Right renal cortex interstitium (tissue), 3 donors: Measurements from ENCODE around the gene THOP1. TPM values are rescaled to one million over a fixed set of nuclear protein-coding genes. Genes with fewer than 3 reads are reported as not detected.

Experiments used
- DNase-seq, 3 donors: peaks; one replicate each; pipeline ENCODE4 v3.0.0-alpha.2; 2013; ENCODE audit warnings: low read depth in 3 of 3, low spot score in 2 of 3
- polyA plus RNA-seq, 3 donors: library from polyadenylated mRNA; unstranded; fragments of 120-200 nt; gene quantifications; one replicate each; pipeline ENCODE4 v1.2.1, GENCODE V29; 2013; ENCODE audit not compliant: insufficient read length in 3 of 3

THOP1 gene
- polyA plus RNA-seq, 3 donors: 37.8 to 48.9 (median 41.8) TPM

DNA sequence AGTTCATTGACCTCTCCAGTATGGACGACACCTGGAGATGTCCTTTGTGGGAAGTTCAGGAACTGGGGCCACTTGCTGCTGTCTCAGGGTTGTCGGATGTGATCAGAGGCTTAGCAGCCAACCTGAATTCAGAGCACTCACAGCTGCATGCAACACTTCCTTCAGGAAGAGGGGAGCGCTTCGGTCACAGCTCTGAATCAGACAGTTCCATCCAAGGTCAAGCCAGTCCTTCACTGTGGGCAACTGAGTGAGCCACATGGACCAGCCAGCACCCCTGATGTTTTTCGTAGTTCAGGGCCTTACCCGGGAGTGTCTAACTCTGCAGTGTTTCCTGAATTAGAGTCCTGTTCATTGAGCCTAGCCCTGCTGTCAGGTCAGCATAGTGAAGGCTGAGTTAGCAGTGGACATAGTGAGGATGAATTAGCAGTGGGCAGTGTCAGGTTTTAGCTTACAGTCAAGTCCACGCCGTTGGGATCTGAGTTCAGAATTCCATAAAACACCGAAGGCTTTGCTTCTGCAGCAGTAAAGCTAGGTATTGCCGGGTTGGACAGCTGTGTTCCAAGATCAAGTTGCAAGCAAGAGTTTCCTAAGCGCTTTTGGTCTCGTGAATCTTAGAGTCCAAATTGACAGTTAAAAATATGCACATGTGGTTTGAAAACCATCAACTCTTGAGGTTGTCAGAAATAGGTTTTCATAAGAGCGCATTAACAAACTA is 61.0 kb downstream of the THOP1 start:
- no peak for DNase-seq

DNA sequence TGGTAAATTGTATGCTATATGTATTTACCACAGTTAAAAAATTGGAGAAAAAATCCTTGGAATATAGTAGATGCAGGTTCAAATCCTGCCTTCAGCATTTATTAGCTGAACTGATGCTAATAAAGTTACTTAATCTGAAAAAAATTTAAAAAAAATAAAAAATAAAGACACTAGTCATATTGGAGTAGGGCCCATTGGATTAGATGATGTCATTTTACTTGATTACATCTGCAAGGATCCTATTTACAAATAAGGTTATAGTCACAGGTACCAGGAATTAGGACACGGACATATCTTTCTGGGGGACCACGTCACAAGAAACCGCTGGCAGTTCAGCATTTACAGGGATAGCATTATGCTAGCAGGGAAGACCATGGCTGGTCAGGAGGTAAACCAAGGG is 62.2 kb downstream of the THOP1 start:
- no peak for DNase-seq

DNA sequence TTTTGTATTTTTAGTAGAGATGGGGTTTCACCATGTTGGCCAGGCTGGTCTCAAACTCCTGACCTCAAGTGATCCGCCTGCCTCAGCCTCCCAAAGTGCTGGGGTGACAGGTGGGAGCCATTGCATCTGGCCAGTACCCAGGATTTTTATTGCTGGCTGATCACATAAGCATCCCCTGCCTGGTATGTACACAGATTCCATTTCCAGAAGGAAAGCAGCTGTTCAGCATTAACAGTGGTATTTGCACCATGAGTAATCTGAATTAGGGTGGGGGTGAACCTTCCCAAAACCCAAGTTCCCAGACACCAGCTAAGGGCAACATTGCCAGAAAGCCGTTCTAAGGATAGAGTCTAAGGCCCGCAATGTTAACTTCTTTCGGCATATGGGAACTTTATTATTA is 63.3 kb downstream of the THOP1 start:
- DNase-seq: no peak

DNA sequence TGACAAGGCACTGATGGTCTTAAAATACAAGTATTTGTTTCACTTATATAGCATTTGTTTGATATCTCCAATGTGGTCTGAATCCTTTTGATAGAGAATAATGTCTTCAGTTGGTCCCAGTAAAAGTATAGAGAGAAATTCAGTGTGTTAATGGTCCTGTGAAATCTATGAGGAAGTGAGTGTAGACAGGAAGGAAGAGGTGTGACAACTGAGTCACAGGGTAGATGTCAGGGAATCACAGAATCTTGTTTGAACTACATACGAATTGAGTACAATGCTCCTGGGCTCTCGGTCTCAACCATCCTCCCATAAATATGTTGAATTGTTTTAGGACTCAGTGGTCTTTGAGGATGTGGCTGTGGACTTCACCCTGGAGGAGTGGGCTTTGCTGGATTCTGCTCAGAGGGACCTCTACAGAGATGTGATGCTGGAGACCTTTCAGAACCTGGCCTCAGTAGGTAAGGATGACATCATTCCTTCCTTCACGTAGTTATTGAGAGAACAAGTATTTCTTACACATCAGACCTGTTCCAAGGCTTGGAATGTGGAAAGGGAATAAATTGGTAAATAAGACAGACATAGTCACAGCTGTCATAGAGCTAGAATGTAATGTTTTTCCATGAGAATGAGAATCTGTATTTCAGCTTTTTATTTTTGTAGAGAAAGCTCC is 65.1 kb downstream of the THOP1 start:
- no peak for DNase-seq

DNA sequence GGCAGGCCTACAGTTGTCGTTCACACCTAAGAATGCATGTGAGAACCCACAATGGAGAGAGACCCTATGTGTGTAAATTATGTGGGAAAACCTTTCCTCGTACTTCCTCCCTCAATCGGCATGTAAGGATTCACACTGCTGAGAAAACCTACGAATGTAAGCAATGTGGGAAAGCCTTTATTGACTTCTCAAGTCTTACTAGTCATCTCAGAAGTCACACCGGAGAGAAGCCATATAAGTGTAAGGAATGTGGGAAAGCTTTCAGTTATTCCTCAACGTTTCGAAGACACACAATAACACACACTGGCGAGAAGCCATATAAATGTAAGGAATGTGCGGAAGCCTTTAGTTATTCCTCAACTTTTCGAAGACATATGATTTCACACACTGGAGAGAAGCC is 67.3 kb downstream of the THOP1 start:
- DNase-seq: no peak

DNA sequence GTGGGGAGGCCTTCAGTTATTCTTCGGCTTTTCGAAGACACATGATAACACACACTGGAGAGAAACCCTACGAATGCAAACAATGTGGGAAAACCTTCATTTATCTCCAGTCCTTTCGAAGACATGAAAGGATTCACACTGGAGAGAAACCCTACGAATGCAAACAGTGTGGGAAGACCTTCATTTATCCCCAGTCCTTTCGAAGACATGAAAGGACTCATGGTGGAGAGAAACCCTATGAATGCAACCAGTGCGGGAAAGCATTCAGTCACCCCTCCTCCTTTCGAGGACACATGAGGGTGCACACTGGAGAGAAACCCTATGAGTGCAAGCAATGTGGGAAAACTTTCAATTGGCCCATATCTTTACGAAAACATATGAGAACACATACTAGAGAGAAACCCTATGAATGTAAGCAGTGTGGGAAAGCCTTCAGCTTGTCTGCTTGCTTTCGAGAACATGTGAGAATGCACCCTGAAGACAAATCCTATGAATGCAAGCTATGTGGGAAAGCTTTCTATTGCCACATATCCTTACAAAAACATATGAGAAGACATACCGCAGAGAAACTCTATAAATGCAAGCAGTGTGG is 67.8 kb downstream of the THOP1 start:
- DNase-seq: no peak

DNA sequence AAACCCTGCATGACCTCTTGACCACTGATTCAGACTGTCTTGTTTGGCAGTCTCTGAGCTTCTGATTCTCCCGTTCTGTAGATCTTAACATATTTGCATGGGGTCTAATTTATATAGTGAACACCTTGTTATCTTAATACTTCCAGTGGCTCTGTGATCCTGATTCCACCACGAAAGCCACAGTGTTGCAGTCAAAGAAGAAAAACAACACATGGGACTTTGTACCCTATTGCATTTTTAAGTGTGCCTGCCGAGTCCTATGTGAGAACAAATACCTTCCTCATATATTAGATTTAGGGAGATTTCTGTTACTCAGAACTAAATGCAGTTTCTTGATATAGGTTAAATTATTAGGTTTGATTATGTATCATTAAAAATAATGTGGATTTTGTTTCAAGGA is 69.5 kb downstream of the THOP1 start:
- no peak for DNase-seq

DNA sequence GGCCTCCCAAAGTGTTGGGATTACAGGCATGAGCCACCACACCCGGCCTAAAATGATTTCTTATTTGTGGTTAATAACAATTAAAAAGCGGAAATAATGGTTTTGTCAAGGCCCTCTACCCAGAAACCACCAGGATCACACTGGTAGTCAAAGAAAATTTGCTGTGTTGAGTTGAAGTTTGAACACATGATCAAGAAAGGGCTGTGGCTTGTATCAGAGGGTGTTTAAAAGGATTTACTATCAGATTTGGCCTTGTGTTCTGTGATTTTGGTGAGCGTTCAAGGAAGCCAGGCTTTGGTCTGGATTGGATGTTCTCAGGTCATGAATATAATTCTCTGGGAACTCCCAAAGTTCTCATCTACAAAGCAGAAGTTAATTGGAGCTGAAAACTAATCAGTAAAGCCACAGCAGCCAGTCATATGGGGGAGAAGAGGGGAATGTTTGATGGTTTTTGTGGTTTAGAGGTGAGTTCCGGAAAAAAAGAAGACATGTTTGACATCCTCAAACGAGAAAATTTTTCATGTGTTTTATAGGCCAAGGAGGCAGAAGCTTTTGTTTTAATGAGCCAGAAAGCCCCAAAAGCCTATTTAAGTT is 71.3 kb downstream of the THOP1 start:
- DNase-seq: no peak

DNA sequence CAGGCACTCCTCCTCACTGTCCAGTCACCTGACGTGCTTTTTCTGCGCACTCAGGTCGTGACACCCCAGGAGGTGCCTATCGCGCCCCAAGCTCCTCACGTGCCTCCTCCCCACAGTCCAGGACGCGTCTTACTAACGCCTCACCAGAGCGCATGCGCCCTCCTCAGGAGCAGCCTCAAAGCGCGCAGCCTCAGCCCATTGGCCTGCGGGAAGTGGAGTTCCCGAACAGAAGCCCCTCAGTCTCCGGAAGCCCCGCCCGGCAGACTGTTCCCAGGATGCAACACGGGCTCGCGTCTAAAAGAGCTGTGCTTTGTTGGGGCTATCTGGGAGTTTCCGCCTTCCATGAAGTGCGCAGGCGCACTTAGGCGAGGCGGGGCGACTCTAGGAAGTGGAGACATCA is 73.6 kb downstream of the THOP1 start:
- no peak for DNase-seq

DNA sequence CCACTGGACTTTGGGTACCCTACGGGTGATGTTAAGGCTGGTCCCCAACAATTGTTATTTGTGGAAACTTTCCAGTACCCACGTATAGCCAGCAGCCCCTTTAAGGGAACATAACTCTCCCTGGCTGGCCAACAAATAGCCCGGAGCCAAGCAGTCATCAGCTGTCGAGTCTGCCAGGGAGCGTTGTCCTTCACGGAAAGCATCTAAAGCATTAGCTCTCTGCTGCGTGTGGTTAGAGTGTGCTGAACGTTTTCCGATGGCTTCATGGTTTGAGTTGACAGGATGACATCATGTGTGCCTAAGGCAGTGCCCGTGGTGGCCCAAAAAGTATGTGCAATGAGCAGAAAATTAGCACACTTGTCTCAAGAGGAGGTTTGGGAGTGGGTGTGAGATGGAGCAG is 78.5 kb downstream of the THOP1 start:
- DNase-seq: no peak

Other genes starting within 250 kb of the THOP1 start
- 1 to 10 TPM; 4.9 to 5.2 (median 5.0) TPM for gene GNG7, start 82.8 kb upstream of the THOP1 start, polyA plus RNA-seq
- gene DIRAS1, start 64.1 kb upstream of the THOP1 start, polyA plus RNA-seq: 1 to 10 TPM; 2.6 to 3.7 (median 3.4) TPM
- 10 to 100 TPM; 27.5 to 33.6 (median 29.8) TPM for gene SLC39A3, start 45.5 kb upstream of the THOP1 start, polyA plus RNA-seq
- gene SGTA, start 2.2 kb upstream of the THOP1 start, polyA plus RNA-seq: 10 to 100 TPM; 44.7 to 46.9 (median 45.4) TPM
- gene ZNF554, start 34.4 kb downstream of the THOP1 start, polyA plus RNA-seq: 1 to 10 TPM; 9.4 to 9.7 (median 9.6) TPM
- 10 to 100 TPM; 13.8 to 14.4 (median 14.0) TPM for gene ZNF555, start 56.0 kb downstream of the THOP1 start, polyA plus RNA-seq
- gene ZNF556, start 81.8 kb downstream of the THOP1 start, polyA plus RNA-seq: 1 to 10 TPM in 2 of 3 donors, under 1 TPM in 1; 0.76 to 1.3 (median 1.1) TPM
- 10 to 100 TPM in 1 of 3 donors, 1 to 10 TPM in 2; 7.6 to 10.6 (median 8.6) TPM for gene ZNF57, start 115.4 kb downstream of the THOP1 start, polyA plus RNA-seq
- gene ZNF77, start 159.5 kb downstream of the THOP1 start, polyA plus RNA-seq: 1 to 10 TPM; 7.9 to 9.0 (median 8.8) TPM
- 1 to 10 TPM; 6.5 to 7.6 (median 6.9) TPM for gene TLE6, start 192.1 kb downstream of the THOP1 start, polyA plus RNA-seq
- 10 to 100 TPM; 26.8 to 32.4 (median 27.5) TPM for gene TLE2, start 243.8 kb downstream of the THOP1 start, polyA plus RNA-seq